HuH-7.5 (cell line): Measurements from ENCODE around the gene MSLN.

Source experiments
- DNase-seq: peaks from one replicate; pipeline ENCODE4 v3.0.0; 2011; ENCODE audit warnings: low spot score

The MSLN gene

DNA sequence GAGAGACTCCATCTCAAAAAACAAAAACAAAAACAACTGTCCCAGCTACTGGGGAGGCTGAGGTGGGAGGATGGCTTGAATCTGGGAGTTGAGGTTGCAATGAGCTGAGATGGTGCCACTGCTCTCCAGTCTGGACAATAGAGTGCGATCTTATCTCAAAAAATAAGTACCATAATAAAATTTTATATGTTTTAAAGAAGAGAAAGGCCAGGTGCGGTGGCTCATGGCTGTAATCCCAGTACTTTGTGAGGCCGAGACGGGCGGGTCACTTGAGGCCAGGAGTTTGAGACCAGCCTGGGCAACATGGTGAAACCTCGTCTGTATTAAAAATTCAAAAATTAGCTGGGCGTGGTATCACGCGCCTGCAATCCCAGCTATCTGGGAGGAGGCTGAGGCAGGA is 16.3 kb downstream of the MSLN start:
- no peak for DNase-seq

- DNase-seq: no peak
These were observed 17.3 kb downstream of the MSLN start for GRCh38 chr16:777826-778225.

DNA sequence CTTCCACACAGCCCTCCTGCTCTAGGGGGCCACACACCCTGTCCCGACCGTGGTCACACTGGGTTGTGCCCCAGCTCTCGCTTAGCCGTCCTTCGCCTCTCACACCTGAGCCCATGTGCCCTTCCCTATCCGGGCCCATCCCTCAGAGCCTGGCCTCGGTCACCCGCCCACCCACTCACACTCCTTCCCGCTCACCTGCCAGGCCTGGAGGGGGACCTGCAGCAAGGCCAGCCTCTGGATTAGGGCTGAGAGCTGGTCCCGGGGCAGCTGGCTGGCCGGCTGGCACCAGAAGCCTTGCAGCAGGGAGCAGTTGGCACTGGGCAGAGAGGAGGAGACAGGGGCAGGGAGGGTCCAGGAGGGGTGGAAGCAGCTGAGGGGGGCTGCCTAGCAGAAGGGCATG is 17.9 kb downstream of the MSLN start:
- DNase-seq: no peak

DNA sequence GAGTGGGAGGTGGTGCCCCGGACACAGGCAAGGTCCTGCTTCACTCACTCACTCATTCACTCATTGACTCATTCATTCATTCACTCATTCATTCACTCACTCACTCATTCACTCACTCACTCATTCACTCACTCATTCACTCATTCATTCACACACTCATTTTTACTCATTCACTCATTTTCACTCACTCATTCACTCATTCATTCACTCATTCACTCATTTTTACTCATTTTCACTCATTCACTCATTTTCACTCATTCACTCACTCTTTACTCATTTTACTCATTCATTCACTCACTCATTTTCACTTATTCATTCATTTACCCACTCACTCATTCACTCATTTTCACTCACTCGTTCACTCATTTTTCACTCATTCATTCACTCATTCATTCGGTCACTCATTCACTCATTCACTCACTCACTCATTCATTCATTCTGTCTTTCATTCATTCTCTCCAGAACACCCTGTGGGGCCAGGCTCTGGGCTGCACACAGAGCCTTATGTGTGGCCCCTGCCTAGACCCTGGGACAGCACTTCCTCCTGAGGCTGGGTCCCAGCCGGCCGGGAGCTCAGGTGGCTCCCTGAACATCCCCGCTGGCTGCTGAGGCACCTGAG is 18.5 kb downstream of the MSLN start:
- DNase-seq: no peak

DNA sequence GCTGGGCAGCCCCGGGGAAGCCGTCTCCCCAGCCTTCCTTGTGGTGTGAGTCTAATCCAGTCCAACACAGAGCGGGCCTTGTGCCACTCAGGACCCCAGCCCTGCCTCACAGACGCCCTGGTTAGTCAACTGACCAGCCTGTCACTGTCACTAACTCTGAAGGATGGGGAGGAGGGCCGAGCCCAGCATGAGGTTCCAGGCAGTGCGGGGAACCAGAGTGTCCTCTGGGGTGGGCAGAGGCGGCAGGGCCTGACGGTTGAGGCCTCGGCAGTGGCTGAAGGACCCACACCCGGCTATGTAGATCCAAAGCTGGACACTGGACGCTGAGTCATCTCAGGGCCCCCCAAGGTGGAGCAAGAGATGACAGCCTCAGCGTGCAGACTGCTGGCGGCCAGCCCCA is 19.0 kb downstream of the MSLN start:
- DNase-seq: no peak

DNA sequence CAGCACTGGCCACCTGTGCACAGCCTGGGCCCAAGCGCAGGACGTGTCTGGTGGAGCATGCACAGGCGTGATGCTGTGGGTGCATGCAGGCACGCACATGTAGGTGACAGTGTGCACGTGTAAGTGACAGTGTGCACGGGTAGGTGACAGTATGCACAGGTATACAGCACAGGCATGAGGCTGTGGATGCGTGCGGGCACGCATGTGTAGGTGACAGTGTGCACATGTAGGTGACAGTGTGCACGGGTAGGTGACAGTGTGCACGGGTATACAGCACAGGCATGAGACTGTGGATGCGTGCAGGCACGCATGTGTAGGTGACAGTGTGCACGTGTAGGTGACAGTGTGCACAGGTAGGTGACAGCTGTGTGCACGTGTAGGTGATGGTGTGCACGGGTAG is 19.8 kb downstream of the MSLN start:
- DNase-seq: no peak

GRCh38 chr16:781346-782010 is 20.9 kb downstream of the MSLN start:
- no peak for DNase-seq

DNA sequence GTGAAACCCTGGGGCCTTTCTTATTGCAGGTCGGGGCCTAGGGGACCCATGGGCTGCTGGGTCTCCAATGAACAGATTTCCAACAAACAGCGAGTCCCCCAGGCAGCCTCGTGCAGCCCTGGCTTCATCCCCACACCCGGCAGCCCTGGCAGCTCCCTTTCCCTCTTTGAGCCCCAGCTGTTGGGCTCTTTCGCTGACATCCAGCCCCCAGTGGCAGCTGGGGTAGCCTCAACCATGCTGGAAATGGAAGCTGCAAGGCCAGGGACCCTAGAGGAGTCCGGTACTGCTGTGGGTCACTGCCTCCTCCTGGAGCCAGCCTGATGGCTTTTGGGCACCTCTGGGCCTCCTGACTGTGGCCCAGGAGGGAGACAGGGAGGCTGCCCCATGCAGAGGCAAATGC is 21.7 kb downstream of the MSLN start:
- no peak for DNase-seq

DNA sequence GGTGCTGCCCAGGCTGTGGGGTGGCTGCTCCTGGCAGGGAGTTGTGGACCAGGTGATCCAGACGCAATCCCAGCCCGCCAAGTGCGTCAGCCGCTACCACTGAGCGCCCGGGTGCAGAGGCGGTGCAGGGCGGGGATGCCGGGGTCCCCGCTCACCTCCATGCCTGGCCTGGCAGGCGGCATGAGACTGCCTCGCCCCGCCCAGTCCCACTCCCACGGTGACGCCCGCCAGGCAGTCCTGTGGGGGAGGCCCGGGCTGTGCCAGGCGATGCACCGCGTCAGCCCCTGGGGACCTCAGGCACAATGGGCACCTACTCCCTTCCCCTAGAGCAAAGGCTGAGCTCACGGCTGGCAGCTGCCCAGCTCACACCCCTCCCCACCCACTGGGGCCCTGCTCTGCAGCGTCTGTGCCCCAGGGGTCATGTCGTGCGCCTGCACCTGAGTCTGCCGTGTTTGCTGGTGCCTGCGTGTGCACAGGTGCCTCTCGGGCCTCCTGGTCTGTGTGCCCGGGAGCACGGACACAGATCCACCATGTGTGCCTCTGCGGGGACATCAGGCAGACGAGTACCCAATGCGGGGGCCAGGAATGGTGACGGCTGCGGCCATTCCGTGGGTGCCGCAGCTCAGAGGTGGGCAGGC is 22.4 kb downstream of the MSLN start:
- no peak for DNase-seq

DNA sequence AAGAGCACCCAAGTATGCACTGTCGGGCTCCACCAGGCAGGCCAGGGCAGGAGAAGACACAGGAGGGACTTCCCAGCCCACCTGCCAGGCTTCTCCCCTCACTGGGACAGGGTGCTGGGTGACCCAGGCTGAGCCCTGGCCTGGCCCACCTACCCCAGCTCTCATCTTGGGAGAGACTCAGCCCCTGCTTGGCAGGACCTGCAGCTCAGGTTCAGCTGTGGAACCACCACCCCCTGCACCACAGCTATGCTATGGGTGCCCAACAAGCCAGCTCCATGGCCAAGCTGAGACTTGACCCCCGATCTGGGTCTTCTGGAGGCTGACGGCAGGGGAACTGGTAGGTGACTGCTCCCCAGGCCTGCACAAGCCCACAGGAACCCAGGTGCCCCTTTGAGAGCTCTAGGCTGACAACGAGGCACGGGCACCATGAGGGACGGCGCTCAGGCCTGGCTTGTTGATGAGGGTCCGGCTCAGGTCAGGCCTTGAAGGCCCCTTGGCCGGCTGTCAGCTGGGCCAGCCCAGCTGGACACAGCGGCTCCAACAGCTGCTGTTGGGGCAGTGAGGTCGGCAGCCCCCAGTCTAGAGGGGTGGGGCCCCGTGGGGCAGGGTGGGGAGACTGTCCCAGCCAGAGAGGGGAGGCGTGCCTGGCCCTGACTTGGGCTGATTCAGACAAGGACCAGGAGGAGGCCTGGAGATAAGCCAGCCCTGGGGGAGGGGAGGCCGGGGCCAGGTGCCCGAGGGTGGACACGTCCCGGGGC is 23.0 kb downstream of the MSLN start:
- DNase-seq: no peak

DNA sequence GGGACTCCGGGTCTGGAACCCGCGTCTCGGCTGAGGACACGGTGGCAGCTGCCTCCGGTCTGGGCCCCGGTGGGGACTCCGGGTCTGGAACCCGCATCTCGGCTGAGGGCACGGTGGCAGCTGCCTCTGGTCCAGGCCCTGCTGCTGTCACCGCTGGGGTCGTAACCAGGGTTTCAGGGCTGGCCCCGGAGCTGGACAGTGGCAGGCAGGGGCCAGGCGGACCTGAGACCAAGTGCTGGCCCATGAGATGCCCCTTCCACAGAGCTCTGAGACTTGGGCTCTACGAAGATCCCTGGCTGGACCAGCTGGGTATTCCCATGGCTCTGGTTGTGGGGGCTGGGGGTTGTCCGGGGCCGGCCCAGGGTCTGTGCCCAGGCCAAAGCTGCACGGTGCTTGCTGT is 23.9 kb downstream of the MSLN start:
- no peak for DNase-seq

DNA sequence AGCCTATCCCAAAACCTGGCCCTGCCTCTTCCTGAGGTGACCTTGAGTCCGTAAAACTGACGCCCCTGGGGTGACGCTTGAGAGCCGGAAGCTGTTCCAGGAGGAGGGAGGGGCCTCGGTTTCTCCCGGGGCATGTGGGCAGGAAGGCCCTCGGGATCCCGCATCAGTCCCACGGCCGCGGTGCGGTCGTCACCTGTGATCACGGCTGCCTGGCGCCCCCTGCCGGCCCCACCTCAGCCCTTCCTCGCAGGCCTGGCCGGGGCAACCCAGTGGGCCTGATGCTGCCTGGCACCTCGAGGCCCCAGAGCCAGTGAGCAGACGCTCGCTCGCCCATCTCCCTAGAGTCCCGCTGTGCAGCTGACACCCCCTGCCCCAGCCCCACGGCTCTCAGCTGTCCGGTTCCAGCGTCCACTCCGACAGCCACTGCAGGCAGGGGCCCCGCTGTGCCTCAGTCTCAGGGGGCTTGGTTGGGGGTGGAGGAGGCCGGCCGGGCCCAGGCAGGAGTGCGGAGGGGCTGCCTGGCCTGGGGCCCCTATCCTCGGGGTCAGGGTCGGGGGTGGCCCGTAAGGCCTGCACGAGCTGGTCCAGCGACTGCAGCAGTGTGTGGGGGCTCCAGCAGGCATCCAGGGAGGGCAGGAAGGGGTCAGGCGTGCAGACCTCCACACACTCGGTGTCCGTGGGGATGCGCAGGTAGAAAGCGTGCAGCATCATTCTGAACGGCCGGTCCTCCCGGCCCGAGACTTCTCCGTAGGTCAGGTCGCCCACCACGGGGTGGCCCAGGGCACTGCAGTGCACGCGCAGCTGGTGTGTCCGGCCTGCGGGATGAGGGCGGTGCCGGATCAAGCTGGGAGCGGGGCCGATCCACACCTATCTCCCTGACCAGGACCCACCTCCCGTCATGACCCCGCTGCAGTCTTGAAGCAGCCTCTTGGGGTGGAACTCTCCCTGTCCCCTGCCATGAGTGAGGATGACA is 25.3 kb downstream of the MSLN start:
- DNase-seq: peak; percentile 86

DNA sequence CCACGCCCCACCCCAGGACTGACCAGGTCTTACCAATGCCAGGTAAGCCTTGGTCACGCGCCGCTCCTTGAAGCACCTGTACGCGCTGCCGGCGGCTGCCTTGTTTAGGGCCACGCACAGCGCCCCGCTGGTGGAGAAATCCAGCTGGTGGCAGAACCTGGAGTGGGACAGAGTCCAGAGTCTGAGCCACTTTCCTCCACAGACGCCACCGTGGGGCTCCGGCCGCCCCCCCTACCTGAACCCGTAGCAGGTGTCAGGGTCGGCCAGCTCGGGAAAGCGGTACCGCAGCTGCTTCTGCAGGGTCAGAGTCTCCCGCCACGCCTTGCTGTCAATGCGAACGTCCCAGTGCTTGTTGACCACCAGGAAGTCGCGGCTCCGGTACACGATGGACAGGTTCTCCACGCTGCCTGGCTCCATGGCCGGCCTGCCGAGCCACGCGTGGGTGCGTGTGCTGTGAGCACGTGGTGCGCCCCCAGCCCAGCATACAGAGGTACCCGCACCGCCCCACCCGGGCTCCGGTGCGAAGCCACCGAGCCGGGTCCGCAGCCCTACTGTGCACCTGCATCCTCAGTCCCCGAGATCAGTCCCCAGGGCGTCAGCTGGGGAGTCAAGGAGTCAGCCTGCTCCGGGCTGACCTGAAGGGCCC is 26.9 kb downstream of the MSLN start:
- no peak for DNase-seq

DNA sequence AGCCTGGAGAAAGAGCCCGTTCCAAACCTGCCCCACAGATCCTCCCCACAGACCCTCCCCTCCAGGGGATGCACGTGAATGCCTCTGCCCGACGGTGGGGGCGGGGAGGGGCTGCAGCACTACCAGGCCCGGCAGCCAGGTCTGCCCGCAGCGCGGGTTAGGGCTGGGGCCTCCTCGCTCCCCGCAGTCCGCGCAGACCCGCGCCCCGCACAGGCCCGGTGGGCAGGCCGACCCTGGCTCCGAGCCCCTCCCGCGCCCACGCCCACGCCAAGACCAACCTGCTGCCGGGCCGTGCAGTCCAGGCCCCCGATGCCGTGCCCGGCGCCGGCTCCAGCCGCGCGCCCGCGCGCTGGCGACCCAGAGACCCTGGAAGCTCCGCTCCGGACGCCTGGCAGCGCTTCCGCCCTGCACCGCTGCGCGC is 27.5 kb downstream of the MSLN start, which contains the start of gene RPUSD1:
RPUSD1 (minus strand) TSS at position 404 of the 421 bp plus-strand sequence. CDS start 644 bp downstream, outside the sequence.
- DNase-seq: no peak

- peak; percentile 99 for DNase-seq
These were observed 28.0 kb downstream of the MSLN start, which contains the start of gene CHTF18 for GRCh38 chr16:788399-789126. Gene CHTF18, plus strand, starts transcription at chr16:788620. Its CDS starts 65 bp downstream, at chr16:788685.

GRCh38 chr16:789191-789850 is 28.8 kb downstream of the MSLN start:
- DNase-seq: no peak

DNA sequence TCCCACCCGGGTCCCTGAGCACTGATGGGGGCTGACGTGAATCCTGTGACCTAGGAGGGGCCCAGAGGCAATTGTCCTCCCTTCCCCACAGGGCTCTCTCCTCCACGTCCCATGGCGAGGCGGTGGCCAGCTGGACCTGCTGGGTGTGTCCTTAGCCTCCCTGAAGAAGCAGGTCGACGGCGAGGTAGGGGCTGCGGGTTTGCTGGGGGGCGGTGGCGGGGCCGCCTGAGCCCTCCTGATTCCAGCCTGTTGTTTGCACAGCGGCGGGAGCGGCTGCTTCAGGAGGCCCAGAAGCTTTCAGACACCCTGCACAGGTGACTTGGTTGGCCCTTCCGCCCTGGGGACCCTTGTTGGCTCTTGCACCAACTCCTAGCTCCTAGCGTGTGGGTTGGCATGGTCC is 29.6 kb downstream of the MSLN start:
- no peak for DNase-seq

GRCh38 chr16:791131-791530 is 30.6 kb downstream of the MSLN start:
- no peak for DNase-seq

DNA sequence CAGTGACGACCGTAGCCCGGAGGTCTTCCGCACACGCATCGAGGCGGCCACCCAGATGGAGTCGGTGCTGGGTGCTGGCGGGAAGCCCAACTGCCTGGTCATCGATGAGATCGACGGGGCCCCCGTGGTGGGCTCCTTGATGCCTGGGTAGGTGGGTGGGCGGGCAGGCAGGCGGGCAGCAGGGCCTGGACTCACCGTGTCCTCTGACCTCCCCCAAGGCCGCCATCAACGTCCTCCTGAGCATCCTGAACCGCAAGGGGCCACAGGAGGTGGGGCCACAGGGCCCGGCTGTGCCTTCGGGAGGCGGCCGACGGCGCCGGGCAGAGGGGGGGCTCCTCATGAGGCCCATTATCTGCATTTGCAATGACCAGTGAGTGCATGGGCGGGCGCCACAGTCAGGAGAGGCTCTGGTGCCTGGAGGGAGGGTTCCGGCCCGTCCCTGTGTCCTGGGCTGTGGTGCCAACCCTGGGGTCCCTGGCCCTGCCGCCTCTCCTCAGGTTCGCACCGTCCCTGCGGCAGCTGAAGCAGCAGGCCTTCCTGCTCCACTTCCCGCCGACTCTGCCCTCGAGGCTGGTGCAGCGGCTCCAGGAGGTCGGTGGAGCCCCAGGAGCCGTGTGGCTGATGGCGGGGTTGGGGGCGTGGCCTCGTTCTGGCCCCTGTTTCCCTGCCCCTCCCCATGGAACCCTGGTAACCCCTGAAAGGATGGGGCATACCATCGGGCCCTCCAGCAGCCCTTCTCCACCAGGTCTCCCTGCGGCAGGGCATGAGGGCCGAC is 31.9 kb downstream of the MSLN start:
- no peak for DNase-seq
